Measurements from ENCODE around the gene SLC50A1.
A peak's percentile ranks its signal among the peaks of the same experiment; 100 is the strongest.

The SLC50A1 gene, protein sequence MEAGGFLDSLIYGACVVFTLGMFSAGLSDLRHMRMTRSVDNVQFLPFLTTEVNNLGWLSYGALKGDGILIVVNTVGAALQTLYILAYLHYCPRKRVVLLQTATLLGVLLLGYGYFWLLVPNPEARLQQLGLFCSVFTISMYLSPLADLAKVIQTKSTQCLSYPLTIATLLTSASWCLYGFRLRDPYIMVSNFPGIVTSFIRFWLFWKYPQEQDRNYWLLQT

DNA sequence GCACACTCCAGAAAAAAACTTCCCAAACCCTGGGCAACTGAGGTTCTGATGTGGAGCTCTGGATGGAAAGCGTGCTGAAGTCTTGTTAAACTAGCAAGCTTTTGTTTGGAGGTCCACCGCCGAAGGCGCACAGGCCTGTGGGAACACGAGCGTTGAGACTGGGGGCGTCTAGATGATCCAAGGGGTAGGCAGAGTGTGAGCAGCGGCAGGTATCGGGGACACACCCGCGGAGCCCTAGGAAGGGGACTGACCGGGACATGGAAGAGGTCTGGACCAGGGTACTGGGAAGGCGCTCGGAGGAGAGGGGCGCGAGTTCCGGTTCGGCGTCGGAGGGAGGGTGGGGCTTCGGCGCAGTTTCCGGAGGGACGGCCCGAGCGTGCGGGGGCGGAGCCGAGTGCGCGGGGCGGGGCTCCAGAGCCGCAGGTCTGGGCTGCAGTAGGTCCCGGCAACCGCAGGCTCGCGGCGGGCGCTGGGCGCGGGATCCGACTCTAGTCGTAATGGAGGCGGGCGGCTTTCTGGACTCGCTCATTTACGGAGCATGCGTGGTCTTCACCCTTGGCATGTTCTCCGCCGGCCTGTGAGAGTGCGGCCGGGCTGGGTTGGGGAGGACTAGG lies at the start of gene SLC50A1:
TSS of gene SLC50A1 (plus strand) at position 438 of the 614 bp plus-strand sequence. CDS start at position 498, 60 bp downstream.
- H3K36me3 ChIP-seq (ENCODE audit: insufficient read depth), result no peaks in the 10 kb centered on the region
- no peaks in the 10 kb centered on the region for H4K20me1 ChIP-seq (ENCODE audit: insufficient read depth)
- H3K79me2 ChIP-seq (ENCODE audit: insufficient read depth, low read depth), result peaks cover 30% of the 10 kb centered on the region
- peak within 1 kb of the TSS; percentile 100 for H3K4me3 ChIP-seq (IDR thresholded peaks at IDR 0.05; ENCODE audit: insufficient read depth, low read depth, low read length)
- peaks cover 33% of the 10 kb centered on the region for H3K4me1 ChIP-seq (ENCODE audit: low read depth, poor library complexity, severe bottlenecking)
- H2AFZ ChIP-seq (ENCODE audit: low read depth), result peak within 1 kb of the TSS; percentile 95
- peak within 1 kb of the TSS; percentile 68 for H3K27ac ChIP-seq
- peak within 1 kb of the TSS; percentile 83 for H3K4me2 ChIP-seq
- TF ChIP-seq, protein P1, sequence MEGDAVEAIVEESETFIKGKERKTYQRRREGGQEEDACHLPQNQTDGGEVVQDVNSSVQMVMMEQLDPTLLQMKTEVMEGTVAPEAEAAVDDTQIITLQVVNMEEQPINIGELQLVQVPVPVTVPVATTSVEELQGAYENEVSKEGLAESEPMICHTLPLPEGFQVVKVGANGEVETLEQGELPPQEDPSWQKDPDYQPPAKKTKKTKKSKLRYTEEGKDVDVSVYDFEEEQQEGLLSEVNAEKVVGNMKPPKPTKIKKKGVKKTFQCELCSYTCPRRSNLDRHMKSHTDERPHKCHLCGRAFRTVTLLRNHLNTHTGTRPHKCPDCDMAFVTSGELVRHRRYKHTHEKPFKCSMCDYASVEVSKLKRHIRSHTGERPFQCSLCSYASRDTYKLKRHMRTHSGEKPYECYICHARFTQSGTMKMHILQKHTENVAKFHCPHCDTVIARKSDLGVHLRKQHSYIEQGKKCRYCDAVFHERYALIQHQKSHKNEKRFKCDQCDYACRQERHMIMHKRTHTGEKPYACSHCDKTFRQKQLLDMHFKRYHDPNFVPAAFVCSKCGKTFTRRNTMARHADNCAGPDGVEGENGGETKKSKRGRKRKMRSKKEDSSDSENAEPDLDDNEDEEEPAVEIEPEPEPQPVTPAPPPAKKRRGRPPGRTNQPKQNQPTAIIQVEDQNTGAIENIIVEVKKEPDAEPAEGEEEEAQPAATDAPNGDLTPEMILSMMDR (conservative IDR thresholded peaks at IDR 0.05; ENCODE audit: low read depth, low read length), result 0 out of 2 replicates have a peak, but pooled peaks have one; percentile 9
- peak within 1 kb of the TSS; percentile 78 for H3K9ac ChIP-seq
- H3K27me3 ChIP-seq (ENCODE audit: insufficient read depth, low read depth), result no peaks in the 10 kb centered on the region; the same call in 1 of the 2 replicates

DNA sequence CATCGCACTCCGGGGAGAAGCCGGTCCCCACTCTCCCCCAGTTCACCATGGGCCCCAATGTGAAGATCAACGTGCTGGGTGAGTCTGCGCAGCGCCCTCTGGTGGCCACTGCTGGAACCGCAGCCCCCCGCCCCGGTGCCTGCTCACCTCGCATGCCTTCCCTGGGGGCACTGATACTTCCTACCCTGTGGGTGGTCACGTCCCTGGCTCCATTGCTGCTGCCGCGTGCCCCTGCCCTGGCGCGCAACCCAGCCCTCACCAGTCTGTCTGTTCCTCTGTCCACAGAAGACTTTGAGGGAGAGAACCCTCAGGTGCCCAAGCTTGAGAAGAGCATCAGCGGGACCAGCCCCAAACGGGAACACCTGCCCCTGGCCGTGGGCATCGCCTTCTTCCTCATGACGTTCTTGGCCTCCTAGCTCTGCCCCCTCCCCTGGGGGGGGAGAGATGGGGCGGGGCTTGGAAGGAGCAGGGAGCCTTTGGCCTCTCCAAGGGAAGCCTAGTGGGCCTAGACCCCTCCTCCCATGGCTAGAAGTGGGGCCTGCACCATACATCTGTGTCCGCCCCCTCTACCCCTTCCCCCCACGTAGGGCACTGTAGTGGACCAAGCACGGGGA lies 49.4 kb upstream of the SLC50A1 start:
- Histone ChIP-seq H3K79me2 (ENCODE audit: insufficient read depth, low read depth) (no peaks in the 10 kb centered on the region), H3K4me3 (IDR thresholded peaks at IDR 0.05; ENCODE audit: insufficient read depth, low read depth, low read length) (no peak overlapping the region), H4K20me1 (ENCODE audit: insufficient read depth) (no peaks in the 10 kb centered on the region), H2AFZ (ENCODE audit: low read depth) (peak overlapping the region; percentile 89), H3K9ac (peak overlapping the region; percentile 45; the same call in 1 of the 2 replicates), H3K36me3 (ENCODE audit: insufficient read depth) (no peaks in the 10 kb centered on the region), H3K27ac (peak overlapping the region; percentile 39), H3K27me3 (ENCODE audit: insufficient read depth, low read depth) (peaks cover 26% of the 10 kb centered on the region), H3K4me1 (ENCODE audit: low read depth, poor library complexity, severe bottlenecking) (peaks cover 51% of the 10 kb centered on the region), H3K4me2 (peak overlapping the region; percentile 91)
- TF ChIP-seq, protein P1 (conservative IDR thresholded peaks at IDR 0.05; ENCODE audit: low read depth, low read length), result peak; percentile 100

DNA sequence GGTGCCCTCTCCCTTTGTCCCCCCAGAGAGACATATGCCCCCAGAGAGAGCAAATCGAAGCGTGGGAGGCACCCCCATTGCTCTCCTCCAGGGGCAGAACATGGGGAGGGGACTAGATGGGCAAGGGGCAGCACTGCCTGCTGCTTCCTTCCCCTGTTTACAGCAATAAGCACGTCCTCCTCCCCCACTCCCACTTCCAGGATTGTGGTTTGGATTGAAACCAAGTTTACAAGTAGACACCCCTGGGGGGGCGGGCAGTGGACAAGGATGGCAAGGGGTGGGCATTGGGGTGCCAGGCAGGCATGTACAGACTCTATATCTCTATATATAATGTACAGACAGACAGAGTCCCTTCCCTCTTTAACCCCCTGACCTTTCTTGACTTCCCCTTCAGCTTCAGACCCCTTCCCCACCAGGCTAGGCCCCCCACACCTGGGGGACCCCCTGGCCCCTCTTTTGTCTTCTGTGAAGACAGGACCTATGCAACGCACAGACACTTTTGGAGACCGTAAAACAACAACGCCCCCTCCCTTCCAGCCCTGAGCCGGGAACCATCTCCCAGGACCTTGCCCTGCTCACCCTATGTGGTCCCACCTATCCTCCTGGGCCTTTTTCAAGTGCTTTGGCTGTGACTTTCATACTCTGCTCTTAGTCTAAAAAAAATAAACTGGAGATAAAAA lies 48.7 kb upstream of the SLC50A1 start:
- TF ChIP-seq, protein P1 (conservative IDR thresholded peaks at IDR 0.05; ENCODE audit: low read depth, low read length), result peak; percentile 49; the same call in 1 of the 2 replicates
- H3K79me2 ChIP-seq (ENCODE audit: insufficient read depth, low read depth), result no peaks in the 10 kb centered on the region
- H3K9ac ChIP-seq, result no peak overlapping the region; the same call in 1 of the 2 replicates
- H3K4me1 ChIP-seq (ENCODE audit: low read depth, poor library complexity, severe bottlenecking), result peaks cover 48% of the 10 kb centered on the region
- no peak overlapping the region for H3K27ac ChIP-seq
- no peaks in the 10 kb centered on the region for H3K36me3 ChIP-seq (ENCODE audit: insufficient read depth)
- no peaks in the 10 kb centered on the region for H4K20me1 ChIP-seq (ENCODE audit: insufficient read depth)
- no peak overlapping the region for H3K4me3 ChIP-seq (IDR thresholded peaks at IDR 0.05; ENCODE audit: insufficient read depth, low read depth, low read length)
- peak overlapping the region; percentile 91; the same call in 1 of the 2 replicates for H3K4me2 ChIP-seq
- no peak overlapping the region; the same call in 1 of the 2 replicates for H2AFZ ChIP-seq (ENCODE audit: low read depth)
- peaks cover 18% of the 10 kb centered on the region for H3K27me3 ChIP-seq (ENCODE audit: insufficient read depth, low read depth)
